WERI-Rb-1 (cell line): ENCODE data around the gene MIA2.

Source experiments
- DNase-seq: peaks from one replicate; pipeline ENCODE4 v3.0.0-alpha.2; 2020
- H3K27ac ChIP-seq: fragments of 250-450 bp; sonication (Bioruptor Pico); 2 replicates; pipeline ENCODE4 v1.5.1; 2020; ENCODE audit warnings: mild to moderate bottlenecking, moderate library complexity
- H3K27me3 ChIP-seq: fragments of 250-450 bp; sonication (Bioruptor Pico); 2 replicates; pipeline ENCODE4 v1.5.1; 2021; ENCODE audit warnings: mild to moderate bottlenecking, low read depth, moderate library complexity; ENCODE audit not compliant: insufficient read depth, severe bottlenecking
- H3K36me3 ChIP-seq: fragments of 250-450 bp; sonication (Bioruptor Pico); 2 replicates; pipeline ENCODE4 v1.5.1; 2020; ENCODE audit warnings: mild to moderate bottlenecking, moderate library complexity
- H3K4me3 ChIP-seq: 2 replicates; pipeline ENCODE4 v1.5.1; 2011; ENCODE audit warnings: low read depth, mild to moderate bottlenecking, control low read depth, low read length
- H3K9me3 ChIP-seq: fragments of 250-450 bp; sonication (Bioruptor Pico); 2 replicates; pipeline ENCODE4 v1.5.1; 2021; ENCODE audit warnings: mild to moderate bottlenecking, moderate library complexity; ENCODE audit not compliant: severe bottlenecking
- CTCF ChIP-seq: IDR thresholded peaks from 2 replicates; pipeline ENCODE4 v1.5.1; 2011; ENCODE audit warnings: low read depth, mild to moderate bottlenecking, control low read depth, inconsistent platforms, low read length

The MIA2 gene

DNA sequence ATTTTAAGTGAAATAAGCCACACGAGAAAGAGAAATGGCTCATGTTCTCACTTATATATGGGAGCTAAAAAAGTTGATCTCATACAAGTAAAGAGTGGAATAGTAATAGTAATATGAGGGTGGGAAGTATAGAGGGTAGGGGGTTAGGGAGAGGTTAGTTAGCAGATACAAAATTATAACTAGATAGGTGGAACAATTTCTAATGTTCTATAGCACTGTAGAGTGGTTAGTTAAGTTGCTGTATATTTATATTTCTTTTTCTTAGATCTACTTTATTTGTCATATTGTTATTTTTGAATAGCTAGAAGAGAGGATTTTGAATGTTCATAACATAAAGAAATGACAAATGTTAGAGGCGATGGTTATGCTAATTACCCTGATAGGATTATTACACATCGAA, 74.1 kb downstream of the MIA2 start:
- no peak overlapping the region for H3K27ac ChIP-seq
- no peaks in the 10 kb centered on the region for H3K9me3 ChIP-seq
- H3K4me3 ChIP-seq, result no peak overlapping the region
- no peak for DNase-seq
- H3K36me3 ChIP-seq, result no peaks in the 10 kb centered on the region
- no peak for TF ChIP-seq CTCF
- H3K27me3 ChIP-seq, result no peaks in the 10 kb centered on the region

DNA sequence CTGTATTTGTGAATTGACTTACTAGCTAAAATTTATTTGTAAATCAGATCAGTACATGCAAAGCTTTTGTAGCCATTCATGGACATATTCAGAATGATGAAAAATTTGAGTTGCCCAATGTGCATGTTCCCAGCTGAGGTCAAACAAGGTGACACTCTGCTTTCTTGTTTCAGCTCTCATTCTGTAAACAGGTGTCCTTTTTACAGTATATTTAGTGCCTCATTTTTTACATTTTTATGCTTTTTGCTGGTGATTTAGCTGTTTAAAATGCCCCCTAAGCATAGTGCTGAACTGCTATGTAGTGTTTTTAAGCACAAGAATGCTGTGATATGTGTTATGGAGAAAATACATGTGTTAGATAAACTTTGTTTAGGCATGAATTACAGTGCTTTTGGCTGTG, 76.3 kb downstream of the MIA2 start:
- Histone ChIP-seq H3K27ac (no peak overlapping the region), H3K4me3 (no peak overlapping the region), H3K36me3 (no peaks in the 10 kb centered on the region), H3K27me3 (no peaks in the 10 kb centered on the region), H3K9me3 (no peaks in the 10 kb centered on the region)
- DNase-seq, result no peak
- TF ChIP-seq CTCF, result no peak

DNA sequence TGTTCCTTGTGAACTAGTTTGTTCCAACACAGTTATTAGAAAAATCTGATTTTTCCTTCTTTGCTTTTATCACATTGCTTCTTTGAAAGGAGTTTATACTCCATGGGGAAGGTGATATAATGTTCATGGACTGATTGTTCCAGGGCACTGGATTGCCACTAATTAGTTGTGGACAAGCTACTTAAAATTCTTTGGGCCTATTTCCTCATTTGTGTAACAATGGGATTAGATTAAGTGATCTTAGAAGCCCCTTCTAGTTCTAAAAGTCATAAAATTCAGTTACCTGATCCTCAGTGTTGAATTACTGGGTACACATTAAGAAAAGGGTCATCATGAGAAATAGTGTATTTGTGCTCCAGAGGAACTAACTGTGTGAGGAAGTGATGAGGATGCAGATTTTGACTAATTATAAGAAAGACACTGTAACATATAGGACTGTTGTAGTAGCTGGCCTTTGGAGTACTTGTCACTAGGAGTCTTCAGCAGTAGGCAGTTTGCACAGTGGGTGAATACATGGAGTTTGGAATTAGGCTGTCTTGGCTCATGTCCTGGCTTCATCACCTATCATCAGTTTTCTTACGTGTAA, 82.2 kb downstream of the MIA2 start:
- no peak overlapping the region for H3K4me3 ChIP-seq
- TF ChIP-seq CTCF, result no peak
- H3K27me3 ChIP-seq, result no peaks in the 10 kb centered on the region
- no peaks in the 10 kb centered on the region for H3K9me3 ChIP-seq
- no peak overlapping the region for H3K27ac ChIP-seq
- DNase-seq, result no peak
- H3K36me3 ChIP-seq, result no peaks in the 10 kb centered on the region

GRCh38 chr14:39316830-39317553, 83.3 kb downstream of the MIA2 start:
- no peak overlapping the region for H3K4me3 ChIP-seq
- H3K9me3 ChIP-seq, result no peaks in the 10 kb centered on the region
- H3K27me3 ChIP-seq, result no peaks in the 10 kb centered on the region
- H3K27ac ChIP-seq, result no peak overlapping the region
- no peak for DNase-seq
- no peaks in the 10 kb centered on the region; the same call in 1 of the 2 replicates for H3K36me3 ChIP-seq
- no peak for TF ChIP-seq CTCF

GRCh38 chr14:39318574-39318973, 84.9 kb downstream of the MIA2 start:
- no peaks in the 10 kb centered on the region for H3K9me3 ChIP-seq
- no peak overlapping the region for H3K4me3 ChIP-seq
- no peaks in the 10 kb centered on the region; the same call in 1 of the 2 replicates for H3K36me3 ChIP-seq
- no peak for DNase-seq
- no peak overlapping the region for H3K27ac ChIP-seq
- no peaks in the 10 kb centered on the region for H3K27me3 ChIP-seq
- no peak for TF ChIP-seq CTCF

- no peak for TF ChIP-seq CTCF
- H3K36me3 ChIP-seq, result no peaks in the 10 kb centered on the region; the same call in 1 of the 2 replicates
- no peak overlapping the region for H3K4me3 ChIP-seq
- H3K9me3 ChIP-seq, result no peaks in the 10 kb centered on the region
- DNase-seq, result no peak
- H3K27me3 ChIP-seq, result no peaks in the 10 kb centered on the region
- no peak overlapping the region for H3K27ac ChIP-seq
Observed at GRCh38 chr14:39319381-39319780, 85.7 kb downstream of the MIA2 start.
